ENCODE data around the gene MFAP4.

- TF ChIP-seq, protein P1, sequence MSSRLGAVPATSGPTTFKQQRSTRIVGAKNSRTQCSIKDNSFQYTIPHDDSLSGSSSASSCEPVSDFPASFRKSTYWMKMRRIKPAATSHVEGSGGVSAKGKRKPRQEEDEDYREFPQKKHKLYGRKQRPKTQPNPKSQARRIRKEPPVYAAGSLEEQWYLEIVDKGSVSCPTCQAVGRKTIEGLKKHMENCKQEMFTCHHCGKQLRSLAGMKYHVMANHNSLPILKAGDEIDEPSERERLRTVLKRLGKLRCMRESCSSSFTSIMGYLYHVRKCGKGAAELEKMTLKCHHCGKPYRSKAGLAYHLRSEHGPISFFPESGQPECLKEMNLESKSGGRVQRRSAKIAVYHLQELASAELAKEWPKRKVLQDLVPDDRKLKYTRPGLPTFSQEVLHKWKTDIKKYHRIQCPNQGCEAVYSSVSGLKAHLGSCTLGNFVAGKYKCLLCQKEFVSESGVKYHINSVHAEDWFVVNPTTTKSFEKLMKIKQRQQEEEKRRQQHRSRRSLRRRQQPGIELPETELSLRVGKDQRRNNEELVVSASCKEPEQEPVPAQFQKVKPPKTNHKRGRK (CRISPR knock-in tag; IDR thresholded peaks at IDR 0.05; ENCODE audit: borderline replicate concordance): no peak
- TF ChIP-seq RELA (CRISPR knock-in tag; IDR thresholded peaks at IDR 0.05; ENCODE audit: borderline replicate concordance): no peak
- no peak for TF ChIP-seq CTCF (IDR thresholded peaks at IDR 0.05)
- no peak for TF ChIP-seq ATF3 (CRISPR knock-in tag; conservative IDR thresholded peaks at IDR 0.05)
- no peak for TF ChIP-seq ESRRA (CRISPR knock-in tag; IDR thresholded peaks at IDR 0.05; ENCODE audit: borderline replicate concordance)
- TF ChIP-seq, protein P2, sequence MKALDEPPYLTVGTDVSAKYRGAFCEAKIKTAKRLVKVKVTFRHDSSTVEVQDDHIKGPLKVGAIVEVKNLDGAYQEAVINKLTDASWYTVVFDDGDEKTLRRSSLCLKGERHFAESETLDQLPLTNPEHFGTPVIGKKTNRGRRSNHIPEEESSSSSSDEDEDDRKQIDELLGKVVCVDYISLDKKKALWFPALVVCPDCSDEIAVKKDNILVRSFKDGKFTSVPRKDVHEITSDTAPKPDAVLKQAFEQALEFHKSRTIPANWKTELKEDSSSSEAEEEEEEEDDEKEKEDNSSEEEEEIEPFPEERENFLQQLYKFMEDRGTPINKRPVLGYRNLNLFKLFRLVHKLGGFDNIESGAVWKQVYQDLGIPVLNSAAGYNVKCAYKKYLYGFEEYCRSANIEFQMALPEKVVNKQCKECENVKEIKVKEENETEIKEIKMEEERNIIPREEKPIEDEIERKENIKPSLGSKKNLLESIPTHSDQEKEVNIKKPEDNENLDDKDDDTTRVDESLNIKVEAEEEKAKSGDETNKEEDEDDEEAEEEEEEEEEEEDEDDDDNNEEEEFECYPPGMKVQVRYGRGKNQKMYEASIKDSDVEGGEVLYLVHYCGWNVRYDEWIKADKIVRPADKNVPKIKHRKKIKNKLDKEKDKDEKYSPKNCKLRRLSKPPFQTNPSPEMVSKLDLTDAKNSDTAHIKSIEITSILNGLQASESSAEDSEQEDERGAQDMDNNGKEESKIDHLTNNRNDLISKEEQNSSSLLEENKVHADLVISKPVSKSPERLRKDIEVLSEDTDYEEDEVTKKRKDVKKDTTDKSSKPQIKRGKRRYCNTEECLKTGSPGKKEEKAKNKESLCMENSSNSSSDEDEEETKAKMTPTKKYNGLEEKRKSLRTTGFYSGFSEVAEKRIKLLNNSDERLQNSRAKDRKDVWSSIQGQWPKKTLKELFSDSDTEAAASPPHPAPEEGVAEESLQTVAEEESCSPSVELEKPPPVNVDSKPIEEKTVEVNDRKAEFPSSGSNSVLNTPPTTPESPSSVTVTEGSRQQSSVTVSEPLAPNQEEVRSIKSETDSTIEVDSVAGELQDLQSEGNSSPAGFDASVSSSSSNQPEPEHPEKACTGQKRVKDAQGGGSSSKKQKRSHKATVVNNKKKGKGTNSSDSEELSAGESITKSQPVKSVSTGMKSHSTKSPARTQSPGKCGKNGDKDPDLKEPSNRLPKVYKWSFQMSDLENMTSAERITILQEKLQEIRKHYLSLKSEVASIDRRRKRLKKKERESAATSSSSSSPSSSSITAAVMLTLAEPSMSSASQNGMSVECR (CRISPR knock-in tag; IDR thresholded peaks at IDR 0.05; ENCODE audit: borderline replicate concordance): no peak
- TF ChIP-seq SMAD3 (CRISPR knock-in tag; IDR thresholded peaks at IDR 0.05; ENCODE audit: borderline replicate concordance): no peak
- no peak for TF ChIP-seq CREM (CRISPR knock-in tag; IDR thresholded peaks at IDR 0.05)
- TF ChIP-seq, protein P3, sequence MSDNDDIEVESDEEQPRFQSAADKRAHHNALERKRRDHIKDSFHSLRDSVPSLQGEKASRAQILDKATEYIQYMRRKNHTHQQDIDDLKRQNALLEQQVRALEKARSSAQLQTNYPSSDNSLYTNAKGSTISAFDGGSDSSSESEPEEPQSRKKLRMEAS (CRISPR knock-in tag; IDR thresholded peaks at IDR 0.05): no peak
- no peak for TF ChIP-seq TEAD4 (CRISPR knock-in tag; IDR thresholded peaks at IDR 0.05)
- TF ChIP-seq, protein P4, sequence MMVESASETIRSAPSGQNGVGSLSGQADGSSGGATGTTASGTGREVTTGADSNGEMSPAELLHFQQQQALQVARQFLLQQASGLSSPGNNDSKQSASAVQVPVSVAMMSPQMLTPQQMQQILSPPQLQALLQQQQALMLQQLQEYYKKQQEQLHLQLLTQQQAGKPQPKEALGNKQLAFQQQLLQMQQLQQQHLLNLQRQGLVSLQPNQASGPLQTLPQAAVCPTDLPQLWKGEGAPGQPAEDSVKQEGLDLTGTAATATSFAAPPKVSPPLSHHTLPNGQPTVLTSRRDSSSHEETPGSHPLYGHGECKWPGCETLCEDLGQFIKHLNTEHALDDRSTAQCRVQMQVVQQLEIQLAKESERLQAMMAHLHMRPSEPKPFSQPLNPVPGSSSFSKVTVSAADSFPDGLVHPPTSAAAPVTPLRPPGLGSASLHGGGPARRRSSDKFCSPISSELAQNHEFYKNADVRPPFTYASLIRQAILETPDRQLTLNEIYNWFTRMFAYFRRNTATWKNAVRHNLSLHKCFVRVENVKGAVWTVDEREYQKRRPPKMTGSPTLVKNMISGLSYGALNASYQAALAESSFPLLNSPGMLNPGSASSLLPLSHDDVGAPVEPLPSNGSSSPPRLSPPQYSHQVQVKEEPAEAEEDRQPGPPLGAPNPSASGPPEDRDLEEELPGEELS (CRISPR knock-in tag; IDR thresholded peaks at IDR 0.05): no peak
- no peak for TF ChIP-seq ZNF121 (CRISPR knock-in tag; IDR thresholded peaks at IDR 0.05)
- no peak for TF ChIP-seq ZNF232 (CRISPR knock-in tag; IDR thresholded peaks at IDR 0.05)
- TF ChIP-seq ATF6 (CRISPR knock-in tag; IDR thresholded peaks at IDR 0.05): no peak
Observed at GRCh38 chr17:19410091-19410490, 23.1 kb upstream of the MFAP4 start.
